GDM1 (cell line): ENCODE measurements around the gene PCDH9.
"Not testable (repeated sequence)": the region's sequence is repeated elsewhere in the genome, so short reads cannot be mapped to it uniquely, and the experiment has no call there.

Source experiments
- DNase-seq: peaks from one replicate; lab custom pipeline; 2025; lab: John Stamatoyannopoulos, UW

The PCDH9 gene

GRCh38 chr13:66341635-66342377, 888.3 kb downstream of the PCDH9 start:
- DNase-seq, result no peak

- no peak for DNase-seq
These were observed 890.9 kb downstream of the PCDH9 start for GRCh38 chr13:66339214-66339613.

- DNase-seq, result no peak
These were observed 891.6 kb downstream of the PCDH9 start for GRCh38 chr13:66338542-66338941.

- DNase-seq, result no peak
These were observed 894.5 kb downstream of the PCDH9 start for GRCh38 chr13:66335626-66336025.

GRCh38 chr13:66329988-66330451, 900.1 kb downstream of the PCDH9 start:
- no peak for DNase-seq

- DNase-seq, result no peak
These were observed 901.7 kb downstream of the PCDH9 start for GRCh38 chr13:66328476-66328875.

- DNase-seq, result no peak
These were observed 906.3 kb downstream of the PCDH9 start for GRCh38 chr13:66323745-66324347.

- DNase-seq, result no peak
These were observed 907.2 kb downstream of the PCDH9 start for GRCh38 chr13:66322936-66323335.

- no peak for DNase-seq
These were observed 907.9 kb downstream of the PCDH9 start for GRCh38 chr13:66322193-66322740.

- DNase-seq, result no peak
These were observed 915.2 kb downstream of the PCDH9 start for GRCh38 chr13:66314911-66315310.

- DNase-seq, result no peak
These were observed 916.7 kb downstream of the PCDH9 start for GRCh38 chr13:66313413-66313812.

- no peak for DNase-seq
These were observed 917.6 kb downstream of the PCDH9 start for GRCh38 chr13:66312312-66313087.

- no peak for DNase-seq
These were observed 924.0 kb downstream of the PCDH9 start for GRCh38 chr13:66305961-66306617.

GRCh38 chr13:66301482-66301881, 928.7 kb downstream of the PCDH9 start:
- no peak for DNase-seq

GRCh38 chr13:66301006-66301405, 929.1 kb downstream of the PCDH9 start:
- DNase-seq, result no peak

- no peak for DNase-seq
These were observed 933.3 kb downstream of the PCDH9 start for GRCh38 chr13:66296875-66297274.

- DNase-seq, result no peak
These were observed 933.8 kb downstream of the PCDH9 start for GRCh38 chr13:66296328-66296727.

GRCh38 chr13:66286806-66287205, 943.3 kb downstream of the PCDH9 start:
- not testable (repeated sequence) for DNase-seq

GRCh38 chr13:66275416-66275815, 954.7 kb downstream of the PCDH9 start:
- no peak for DNase-seq

GRCh38 chr13:66273011-66273410, 957.1 kb downstream of the PCDH9 start:
- no peak for DNase-seq

- no peak for DNase-seq
These were observed 963.4 kb downstream of the PCDH9 start for GRCh38 chr13:66266761-66267160.

GRCh38 chr13:66266348-66266747, 963.8 kb downstream of the PCDH9 start:
- no peak for DNase-seq
